ENCODE data around the gene QSOX2.

QSOX2 gene

GRCh38 chr9:136252281-136252680 is 6.7 kb upstream of the QSOX2 start:
- no peak for DNase-seq (ENCODE audit: low read depth, low spot score)

DNA sequence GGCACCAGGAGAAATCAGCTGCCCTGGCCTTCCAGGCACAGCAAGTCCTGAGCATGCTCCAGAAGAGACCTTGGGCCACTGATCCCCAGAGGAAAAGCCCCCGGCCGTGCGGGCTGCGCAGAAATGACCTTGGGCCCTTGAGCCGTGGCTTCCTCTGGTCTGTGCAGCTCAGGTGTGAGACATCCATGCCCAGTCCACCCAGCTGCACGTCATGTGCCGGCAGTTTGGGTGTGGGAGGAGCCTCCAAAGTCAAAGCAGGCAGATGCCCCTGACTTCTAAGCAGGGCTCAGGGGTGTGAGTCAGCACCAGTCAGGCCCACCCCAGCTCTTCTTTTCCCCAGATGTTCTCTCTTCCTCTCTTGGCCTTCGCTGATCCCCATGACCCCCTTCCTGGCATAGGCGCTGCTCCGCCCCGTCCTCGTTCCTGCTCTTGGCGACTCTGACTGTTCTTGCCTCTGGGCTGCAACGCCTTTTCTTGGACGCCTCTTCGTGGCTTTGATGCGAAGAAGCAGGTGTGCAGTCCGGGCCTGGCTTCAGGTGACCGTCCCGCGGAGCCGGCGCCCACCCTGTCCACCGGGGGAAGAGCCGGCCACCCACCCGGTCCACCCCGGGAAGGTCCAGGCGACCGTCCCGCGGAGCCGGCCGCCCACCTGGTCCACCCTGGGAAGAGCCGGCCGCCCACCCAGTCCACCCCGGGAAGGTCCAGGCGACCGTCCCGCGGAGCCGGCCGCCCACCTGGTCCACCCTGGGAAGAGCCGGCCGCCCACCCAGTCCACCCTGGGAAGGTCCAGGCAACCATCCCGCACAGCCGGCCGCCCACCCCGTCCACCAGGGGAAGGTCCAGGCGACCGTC is 5.9 kb upstream of the QSOX2 start:
- DNase-seq (ENCODE audit: low read depth, low spot score), result no peak

GRCh38 chr9:136250676-136251075 is 5.1 kb upstream of the QSOX2 start:
- DNase-seq (ENCODE audit: low read depth, low spot score), result no peak

GRCh38 chr9:136249877-136250559 is 4.4 kb upstream of the QSOX2 start:
- no peak for DNase-seq (ENCODE audit: low read depth, low spot score)

DNA sequence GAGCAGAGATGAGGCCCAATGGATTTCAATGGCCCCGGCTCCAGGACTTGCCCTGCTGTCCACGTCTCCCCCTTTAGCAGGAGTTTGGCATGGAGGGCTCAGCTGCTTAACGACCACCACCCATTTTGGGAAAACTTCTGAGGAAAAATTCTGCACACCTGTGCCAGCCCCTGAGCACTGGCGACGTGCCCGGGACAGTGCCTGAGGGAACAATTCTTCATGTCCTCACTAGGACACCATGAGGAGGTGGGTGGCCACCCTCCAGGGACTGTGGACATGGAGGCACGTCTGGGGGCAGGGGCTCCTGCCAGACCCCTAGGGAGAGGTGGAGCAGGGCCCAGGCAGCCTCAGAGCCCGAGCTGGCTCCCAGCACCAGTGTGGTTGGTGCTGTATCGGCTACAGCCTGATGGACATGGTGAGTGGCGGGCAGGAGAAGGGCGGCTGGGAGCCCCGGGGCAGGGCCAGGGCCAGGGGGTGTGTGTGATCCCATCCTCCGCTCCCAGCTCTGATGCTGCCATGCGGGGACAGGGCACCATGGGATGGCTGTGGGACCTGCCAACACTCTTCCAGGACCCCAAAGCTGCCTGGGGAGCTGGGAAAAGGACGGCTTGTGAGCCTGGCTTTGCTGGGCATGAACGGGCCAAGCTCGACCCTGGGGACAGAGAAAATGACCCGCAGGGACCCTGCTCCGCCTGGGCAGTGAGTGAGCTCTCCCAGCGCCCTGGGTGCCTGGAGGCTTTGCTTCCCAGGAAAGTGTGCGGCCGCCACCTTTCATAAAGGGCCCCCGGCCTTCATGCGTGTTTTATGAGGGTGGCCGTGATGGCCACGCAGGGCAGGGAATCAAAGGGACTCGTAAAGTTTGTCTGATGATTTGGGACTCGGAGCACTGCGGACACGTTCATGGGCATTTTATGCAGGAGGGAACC is 3.6 kb upstream of the QSOX2 start:
- no peak for DNase-seq (ENCODE audit: low read depth, low spot score)

GRCh38 chr9:136247947-136248637 is 2.5 kb upstream of the QSOX2 start:
- no peak for DNase-seq (ENCODE audit: low read depth, low spot score)

DNA sequence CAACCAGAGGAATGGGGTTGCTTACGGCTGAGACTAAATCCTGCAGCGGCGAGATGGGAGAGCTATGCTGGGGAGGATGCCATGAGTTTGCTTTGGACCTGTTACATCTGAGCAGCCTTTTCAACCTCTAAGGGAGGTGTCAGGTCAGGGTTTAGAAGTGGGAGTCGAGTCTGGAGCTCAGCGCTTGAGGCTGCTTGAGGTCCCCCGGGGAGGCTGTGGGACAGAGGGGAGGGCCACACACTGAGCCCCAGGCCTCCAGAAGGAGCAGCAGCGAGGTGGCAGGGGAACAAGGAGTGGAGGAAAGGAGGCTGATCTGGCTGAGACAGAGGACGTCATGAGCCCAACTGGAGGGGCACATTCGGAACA is 1.9 kb upstream of the QSOX2 start:
- no peak for DNase-seq (ENCODE audit: low read depth, low spot score)

DNA sequence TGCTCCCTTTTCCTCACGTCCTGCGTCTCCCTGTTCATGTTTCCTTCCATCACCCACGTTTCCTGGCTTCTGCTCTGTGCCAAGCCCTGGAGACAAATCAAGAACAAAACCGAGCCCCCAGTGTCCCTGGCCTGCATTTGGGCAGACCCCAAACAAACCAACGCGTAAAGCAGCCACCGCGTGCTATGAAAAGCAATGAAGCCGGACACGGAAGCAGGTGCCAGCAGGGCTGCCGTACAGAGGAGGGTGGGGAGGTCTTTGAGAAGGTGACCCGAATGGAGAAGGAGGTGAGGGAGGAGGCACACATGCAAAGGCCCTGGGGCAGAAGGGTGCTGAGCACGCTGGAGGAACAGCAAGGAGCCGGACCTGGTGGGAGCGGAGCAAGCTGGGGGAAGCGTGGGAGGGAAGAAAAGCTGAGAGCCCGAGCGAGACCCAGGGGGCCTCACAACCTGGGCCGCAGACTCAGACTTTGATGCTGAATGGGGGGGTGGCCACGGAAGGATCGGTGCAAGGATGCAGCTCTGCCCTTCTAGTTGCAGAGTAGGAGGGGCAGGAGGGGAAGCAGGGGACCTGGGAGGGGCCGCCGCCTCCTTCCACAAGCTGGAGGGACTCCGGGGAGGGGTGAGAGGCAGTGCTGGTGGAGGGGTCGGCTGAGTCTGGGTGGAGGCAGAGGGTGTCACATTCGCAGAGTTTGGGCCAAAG is 1.4 kb upstream of the QSOX2 start:
- no peak for DNase-seq (ENCODE audit: low read depth, low spot score)

- DNase-seq (ENCODE audit: low read depth, low spot score), result no peak
Measured at GRCh38 chr9:136244969-136245218, 718 bp downstream of the QSOX2 start.

GRCh38 chr9:136244122-136244968 is 1.3 kb downstream of the QSOX2 start:
- DNase-seq (ENCODE audit: low read depth, low spot score), result no peak

DNA sequence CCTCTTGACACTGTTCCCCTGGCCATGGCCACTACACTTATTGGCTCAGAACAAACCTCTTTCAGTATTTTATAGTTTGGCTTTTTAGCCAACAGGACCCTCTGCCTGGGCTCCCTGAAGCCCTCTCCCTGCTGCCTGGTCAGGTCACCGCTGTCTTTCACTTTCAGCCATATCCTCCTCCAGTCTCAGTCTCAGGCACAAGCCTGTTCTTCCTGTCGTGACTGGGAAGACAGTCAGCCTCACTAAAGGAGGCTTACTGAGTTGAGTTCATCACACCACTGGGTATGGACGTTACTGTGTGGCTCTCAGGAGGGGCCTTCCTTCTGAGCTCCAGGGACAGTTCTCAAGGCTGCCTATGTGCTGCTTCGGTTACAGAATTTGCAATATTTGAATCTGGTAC is 2.0 kb downstream of the QSOX2 start:
- DNase-seq (ENCODE audit: low read depth, low spot score), result no peak

DNA sequence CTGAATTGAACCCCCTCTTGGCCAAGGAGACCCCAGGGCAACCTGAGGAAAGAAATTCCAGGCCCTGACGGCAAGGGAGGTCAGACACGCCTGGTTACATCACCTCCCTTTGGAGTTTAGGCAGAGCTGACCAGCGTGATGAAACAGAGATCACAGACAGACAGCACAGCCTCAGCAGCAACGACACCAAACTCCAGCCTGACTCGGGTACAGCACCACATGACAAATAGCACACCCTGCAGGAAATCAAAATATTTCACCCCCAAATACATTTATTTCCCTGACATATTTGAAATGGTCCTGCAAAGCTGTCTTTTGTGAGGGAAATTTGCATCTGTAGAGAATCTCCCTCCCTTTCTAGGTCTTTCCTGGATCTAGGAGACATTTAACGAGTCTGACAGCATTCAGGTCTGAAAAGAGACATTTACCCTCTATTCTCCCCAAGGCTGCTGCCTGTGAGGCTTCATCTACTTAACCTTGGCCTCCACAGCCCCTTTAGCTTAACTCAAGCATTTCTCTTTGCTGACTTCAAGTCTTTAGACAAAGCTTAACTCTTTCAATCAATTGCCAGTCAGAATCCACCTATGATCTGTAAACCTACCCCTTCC is 2.6 kb downstream of the QSOX2 start:
- no peak for DNase-seq (ENCODE audit: low read depth, low spot score)

DNA sequence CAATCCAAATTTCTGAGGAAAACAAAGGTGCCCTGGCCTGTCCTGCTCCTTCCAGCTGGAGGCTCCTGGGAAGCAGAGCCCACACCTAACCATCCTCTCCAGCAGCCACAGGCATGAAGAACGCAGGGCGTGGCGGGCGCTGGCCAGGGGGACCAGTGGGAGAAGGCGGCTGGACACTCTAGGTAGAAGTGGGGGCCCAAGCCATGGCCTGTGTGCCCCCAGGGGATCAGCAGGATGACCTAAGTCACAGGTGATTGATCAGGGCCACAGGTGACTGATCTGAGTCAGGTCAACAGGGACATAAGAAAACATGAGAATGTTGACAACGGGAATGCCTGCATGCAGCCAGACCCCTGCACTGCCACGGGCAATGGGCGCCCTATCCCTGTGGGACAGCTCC is 3.4 kb downstream of the QSOX2 start:
- no peak for DNase-seq (ENCODE audit: low read depth, low spot score)

GRCh38 chr9:136241542-136241941 is 4.1 kb downstream of the QSOX2 start:
- no peak for DNase-seq (ENCODE audit: low read depth, low spot score)

DNA sequence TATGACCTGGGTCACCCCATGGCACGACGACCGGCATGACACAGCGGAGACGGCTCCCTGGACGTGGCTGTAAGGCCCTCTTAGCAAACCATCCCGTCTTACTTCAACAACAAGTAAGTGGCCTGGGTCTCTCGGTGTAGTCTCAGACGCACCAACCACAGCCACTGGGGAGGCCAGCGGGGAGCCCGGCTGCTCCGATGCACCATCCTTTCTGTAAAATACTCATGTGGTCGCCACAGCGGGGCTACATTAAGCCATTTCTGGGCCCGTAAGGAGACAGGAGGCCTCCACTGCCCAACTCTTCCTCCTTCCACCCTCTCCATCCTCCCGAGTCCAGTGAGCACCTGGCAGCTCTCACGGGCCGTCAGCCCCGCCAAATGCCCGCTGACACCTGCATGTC is 4.7 kb downstream of the QSOX2 start:
- no peak for DNase-seq (ENCODE audit: low read depth, low spot score)

DNA sequence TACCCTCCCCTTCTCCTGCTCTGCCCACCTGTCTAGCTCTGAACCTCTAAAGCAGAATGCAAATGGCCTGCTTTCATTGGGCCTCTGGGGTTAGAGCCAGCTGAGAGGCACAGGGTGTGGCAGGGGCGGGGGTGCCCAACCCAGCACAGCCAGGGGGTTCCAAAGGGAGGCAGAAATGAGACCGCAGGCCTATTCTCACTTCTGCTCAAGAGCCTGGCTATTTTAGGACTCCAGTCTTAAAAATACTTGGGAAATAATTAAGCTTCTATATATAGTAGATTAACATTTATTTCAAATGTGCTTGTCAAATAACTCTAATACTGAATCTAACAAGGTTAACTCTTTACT is 5.7 kb downstream of the QSOX2 start:
- DNase-seq (ENCODE audit: low read depth, low spot score), result no peak

DNA sequence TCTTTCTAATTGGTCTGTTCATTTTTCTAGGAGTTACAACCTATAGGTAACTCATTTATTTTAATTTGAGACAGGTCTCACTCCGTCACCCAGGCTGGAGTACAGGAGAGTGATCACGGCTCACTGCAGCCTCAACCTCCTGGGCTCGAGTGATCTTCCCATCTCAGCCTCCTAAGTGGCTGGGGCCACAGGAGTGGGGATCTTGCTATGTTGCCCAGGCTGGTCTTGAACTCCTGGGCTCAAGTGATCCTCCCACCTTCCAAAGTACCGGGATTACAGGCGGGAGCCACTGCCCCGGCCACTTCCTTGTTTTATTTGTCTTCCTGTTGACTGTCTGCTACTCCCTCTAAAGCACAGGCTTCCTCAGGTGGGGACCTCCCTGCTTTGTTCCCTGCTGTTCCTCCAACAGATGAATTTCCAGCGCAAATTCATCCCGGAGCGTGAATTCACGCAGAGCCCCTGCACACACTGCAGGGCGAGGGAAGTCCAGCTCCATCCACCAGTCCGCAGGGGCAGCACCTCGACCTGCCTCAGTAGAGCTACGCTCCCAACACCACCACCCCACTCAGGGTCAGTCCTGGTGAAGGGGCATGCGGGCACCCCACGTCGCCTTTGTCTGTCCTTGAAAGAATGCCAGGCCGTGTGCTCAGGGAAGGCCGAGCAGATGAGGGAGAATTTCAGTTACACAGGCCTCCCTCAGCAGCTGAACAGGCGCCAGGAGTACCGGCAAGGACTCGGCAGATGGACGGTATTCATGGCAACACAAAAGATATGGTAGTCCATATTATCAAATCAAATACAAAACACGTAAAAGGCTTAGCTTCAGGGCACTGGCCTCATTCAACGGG is 6.3 kb downstream of the QSOX2 start:
- DNase-seq (ENCODE audit: low read depth, low spot score), result no peak

DNA sequence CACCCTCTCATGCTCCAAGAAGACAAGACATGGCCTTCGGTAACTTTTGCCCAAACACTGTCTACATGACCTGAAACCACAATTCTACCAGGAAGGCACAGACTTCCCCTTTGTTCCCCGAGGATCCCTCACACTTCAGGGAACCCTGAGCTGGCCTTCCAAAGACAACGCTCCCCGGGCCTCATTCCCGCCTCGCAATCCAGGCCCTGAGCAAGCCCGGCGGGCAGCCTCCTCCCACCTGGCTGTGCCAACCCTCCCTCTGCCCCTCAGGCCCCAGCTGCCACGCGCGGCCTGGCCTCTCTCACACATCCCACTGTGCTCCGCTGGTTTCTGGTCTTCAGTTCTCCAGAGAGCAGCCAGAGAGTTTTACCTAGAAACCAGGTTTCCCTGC is 7.3 kb downstream of the QSOX2 start:
- DNase-seq (ENCODE audit: low read depth, low spot score), result no peak

All from iPS DF 19.7 (cell line).